H1 (cell line): ENCODE data around the gene L2HGDH. TPM values are rescaled to one million over a fixed set of nuclear protein-coding genes. Genes with fewer than 3 reads are reported as not detected.

Experiments used
- ATF3 ChIP-seq: IDR thresholded peaks from 2 replicates; pipeline ENCODE4 v1.6.1; 2011; ENCODE audit warnings: low read depth, mild to moderate bottlenecking, low read length; ENCODE audit not compliant: insufficient read depth
- EGR1 ChIP-seq: IDR thresholded peaks from 2 replicates; pipeline ENCODE4 v1.6.1; 2011; ENCODE audit warnings: low read depth, low read length, borderline replicate concordance
- EZH2 ChIP-seq: fragments of 200-600 bp; sonication (generic); IDR thresholded peaks from 2 replicates; pipeline ENCODE4 v1.7.1; 2012; ENCODE audit warnings: low read depth, mild to moderate bottlenecking, moderate library complexity, low read length, inconsistent platforms; ENCODE audit not compliant: severe bottlenecking
- HDAC2 ChIP-seq, 2 experiments: fragments of 300-600 bp in 1 of 2; sonication (generic) in 1 of 2; IDR thresholded peaks; 2 replicates each; pipeline ENCODE4 v1.6.1; 2011 to 2012; ENCODE audit warnings: low read depth in 2 of 2, low read length in 2 of 2, mild to moderate bottlenecking in 2 of 2, moderate library complexity in 2 of 2, borderline replicate concordance in 1 of 2, inconsistent platforms in 1 of 2
- HDAC6 ChIP-seq: IDR thresholded peaks from one replicate; pipeline ENCODE4 v1.7.1; 2012; ENCODE audit warnings: low read depth, mild to moderate bottlenecking, inconsistent platforms, low read length, moderate library complexity
- JUN ChIP-seq: IDR thresholded peaks from 2 replicates; pipeline ENCODE4 v1.6.1; 2011; ENCODE audit warnings: low read depth, mild to moderate bottlenecking, improper control_type of control experiment, low read length
- KDM1A ChIP-seq: fragments of 200-600, 300-600 bp; sonication (generic); IDR thresholded peaks from 2 replicates; pipeline ENCODE4 v1.7.1; 2016; ENCODE audit warnings: mild to moderate bottlenecking, low read length, borderline replicate concordance
- KDM4A ChIP-seq: IDR thresholded peaks from one replicate; pipeline ENCODE4 v1.7.1; 2012; ENCODE audit warnings: low read depth, mild to moderate bottlenecking, moderate library complexity, low read length, inconsistent platforms; ENCODE audit not compliant: severe bottlenecking
- MAX ChIP-seq: IDR thresholded peaks from 2 replicates; pipeline ENCODE4 v1.6.1; 2012; ENCODE audit warnings: inconsistent platforms
- NANOG ChIP-seq: IDR thresholded peaks from 2 replicates; pipeline ENCODE4 v1.6.1; 2011; ENCODE audit warnings: low read length, low read depth, mild to moderate bottlenecking, inconsistent platforms; ENCODE audit not compliant: insufficient read depth, poor library complexity, severe bottlenecking
- POU5F1 ChIP-seq: IDR thresholded peaks from 2 replicates; pipeline ENCODE4 v1.6.1; 2011; ENCODE audit warnings: low read depth, mild to moderate bottlenecking, low read length, moderate library complexity
- RAD21 ChIP-seq, 2 experiments: IDR thresholded peaks in 1 of 2; conservative IDR thresholded peaks in 1 of 2; 2 replicates each; pipeline ENCODE4 v1.6.1; 2011; ENCODE audit warnings: low read depth in 2 of 2, low read length in 2 of 2, improper control_type of control experiment in 1 of 2, inconsistent platforms in 1 of 2, mild to moderate bottlenecking in 1 of 2, moderate library complexity in 1 of 2
- SAP30 ChIP-seq: fragments of 300-600 bp; sonication (generic); IDR thresholded peaks from 2 replicates; pipeline ENCODE4 v1.7.1; 2012; ENCODE audit warnings: low read length, moderate library complexity, mild to moderate bottlenecking, inconsistent platforms; ENCODE audit not compliant: insufficient read depth, insufficient replicate concordance
- SIX5 ChIP-seq: IDR thresholded peaks from 2 replicates; pipeline ENCODE4 v1.6.1; 2011; ENCODE audit warnings: mild to moderate bottlenecking, low read depth, low read length
- SP1 ChIP-seq: IDR thresholded peaks from 2 replicates; pipeline ENCODE4 v1.6.1; 2011; ENCODE audit warnings: low read depth, low read length
- SP2 ChIP-seq: IDR thresholded peaks from 2 replicates; pipeline ENCODE4 v1.6.1; 2012; ENCODE audit warnings: mild to moderate bottlenecking, low read length, inconsistent platforms
- SRF ChIP-seq: IDR thresholded peaks from 2 replicates; pipeline ENCODE4 v1.6.1; 2011; ENCODE audit warnings: mild to moderate bottlenecking, low read depth, low read length, moderate library complexity
- SUZ12 ChIP-seq: fragments of 200-600 bp; sonication (generic); IDR thresholded peaks from 2 replicates; pipeline ENCODE4 v1.6.1; 2012; ENCODE audit warnings: mild to moderate bottlenecking, inconsistent platforms, low read length, moderate library complexity, mixed read lengths
- TAF1 ChIP-seq: IDR thresholded peaks from 2 replicates; pipeline ENCODE4 v1.6.1; 2011; ENCODE audit warnings: mild to moderate bottlenecking, low read depth, low read length
- TAF7 ChIP-seq: optimal IDR thresholded peaks from 2 replicates; pipeline ENCODE3; 2011; ENCODE audit warnings: low read depth, mild to moderate bottlenecking, inconsistent platforms, low read length, moderate library complexity, borderline replicate concordance
- TBP ChIP-seq: IDR thresholded peaks from 2 replicates; pipeline ENCODE4 v1.6.1; 2011; ENCODE audit warnings: low read depth, low read length, improper control_type of control experiment
- TCF12 ChIP-seq: IDR thresholded peaks from 2 replicates; pipeline ENCODE4 v1.6.1; 2011; ENCODE audit warnings: low read depth, mild to moderate bottlenecking, low read length
- ZNF274 ChIP-seq: IDR thresholded peaks from 2 replicates; pipeline ENCODE4 v1.7.0; 2012; ENCODE audit warnings: low read length, borderline replicate concordance; ENCODE audit errors: extremely low read depth
- polyA plus RNA-seq, 7 experiments: library from polyadenylated mRNA; depleted of rRNA in 3 of 7; stranded (reverse) in 5 of 7; unstranded in 2 of 7; fragments of >200 nt in 5 of 7; fragments of 200-250 nt in 2 of 7; gene quantifications; 1 replicate in 5 of 7; 2 replicates in 1 of 7; 4 replicates in 1 of 7; pipeline versions ENCODE4 v1.2.1 to v1.2.3, GENCODE V29; 2011 to 2013; ENCODE audit warnings: missing spikeins in 2 of 7, mixed read lengths in 2 of 7
- total RNA-seq: library from RNA; stranded (reverse); fragmentation: NEBNext Ultra II Directional; extraction: Animal tissue kit (Norgen Biotek cat#: 25700); gene quantifications from 2 replicates; pipeline ENCODE4 v1.2.1, GENCODE V29; 2021

L2HGDH gene
- total and polyA plus RNA-seq, 2 of the 8 experiments (the other 6 are each of a cell fraction or from before 2014, with no cell fraction given), result 12.2 to 28.6 TPM

DNA sequence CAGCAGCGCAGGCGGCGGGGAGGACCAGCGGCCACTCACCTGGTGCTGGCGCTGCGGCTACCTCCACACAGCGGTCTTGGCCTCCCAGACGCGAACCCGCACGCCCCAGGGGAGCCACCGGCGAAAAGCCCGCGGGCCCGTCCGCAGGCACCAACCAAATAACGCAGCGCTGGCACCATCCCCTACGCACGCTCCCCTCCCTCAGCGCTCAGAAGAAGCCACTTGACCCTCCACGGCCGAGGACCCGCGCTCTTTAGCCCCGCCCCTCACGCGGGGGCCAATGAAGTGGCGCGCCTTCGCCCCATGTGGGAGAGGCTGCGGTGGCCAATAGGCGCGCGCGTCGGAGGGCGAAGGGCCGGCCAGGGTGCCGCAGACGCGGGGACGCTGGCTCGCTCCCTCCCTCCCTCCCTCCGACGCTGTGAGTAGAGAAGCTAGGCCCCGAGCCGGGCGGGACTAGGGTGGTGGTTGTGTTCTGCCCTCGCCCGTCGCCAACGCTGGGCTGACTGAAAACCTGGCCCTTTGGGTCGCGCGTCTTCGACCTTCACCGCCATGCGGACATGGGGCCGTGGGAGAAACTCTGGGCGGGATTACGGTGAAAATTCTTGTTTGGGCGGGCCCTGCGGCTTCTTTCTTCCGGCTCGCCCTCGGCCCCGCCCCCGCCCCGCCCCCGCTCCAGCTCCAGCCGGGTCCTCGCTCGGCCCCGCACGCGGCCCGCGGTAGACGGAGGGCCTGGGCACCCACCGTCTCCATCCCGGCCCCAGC lies at the start of gene L2HGDH, which contains the start of gene DMAC2L (continued):
- TF ChIP-seq TBP (peak; percentile 71), EZH2 (no peak), RAD21 (IDR thresholded peaks at IDR 0.05 in 1 of 2, conservative IDR thresholded peaks at IDR 0.05 in 1 of 2; ENCODE audit: low read depth in 2 of 2, low read length in 2 of 2) (no peak), SP1 (no peak), MAX (peak; percentile 94), SUZ12 (no peak), KDM4A (peak; percentile 96), POU5F1 (no peak), SP2 (no peak), TAF1 (0 out of 2 replicates have a peak, but pooled peaks have one; percentile 74), TCF12 (0 out of 2 replicates have a peak, but pooled peaks have one; percentile 33), EGR1 (0 out of 2 replicates have a peak, but pooled peaks have one; percentile 38), SRF (no peak), SIX5 (no peak), SAP30 (no peak), KDM1A (no peak), ZNF274 (no peak), HDAC6 (no peak), HDAC2 (IDR thresholded peaks at IDR 0.05; ENCODE audit: borderline replicate concordance in 1 of 2, low read depth in 2 of 2, low read length in 2 of 2) (peak in 1 of 2 experiments; percentile 77; a peak in 1 of 4 replicates), JUN (no peak), NANOG (no peak), TAF7 (no peak), ATF3 (no peak)
